ENCODE results near the gene KATNB1. TPM values are rescaled to one million over a fixed set of nuclear protein-coding genes. Genes with fewer than 3 reads are reported as not detected.

Gene KATNB1
- total RNA-seq, 6 experiments from 2014 or later, result 5.6 to 17.5 (median 8.5) TPM

- TF ChIP-seq POLR2A (IDR thresholded peaks at IDR 0.05), result no peak
- TF ChIP-seq CTCF (IDR thresholded peaks at IDR 0.05), result no peak
- DNase-seq, result peak in 1 of 3 donors; percentile 42
- no peak overlapping the region for H3K27ac ChIP-seq
Observed at GRCh38 chr16:57759131-57759530, 23.6 kb downstream of the KATNB1 start.

GRCh38 chr16:57759541-57760356, 24.2 kb downstream of the KATNB1 start:
- H3K4me3 ChIP-seq, result no peak overlapping the region
- peaks cover 2 to 34% (median 13%) of the 10 kb centered on the region in 4 donors for H3K36me3 ChIP-seq
- no peak overlapping the region for H3K27ac ChIP-seq
- no peaks in the 10 kb centered on the region for H3K27me3 ChIP-seq
- 81% methylated on average over 8 of the region's 21 CpGs for WGBS (ENCODE audit: insufficient coverage, low coverage, low lambda C conversion rate, missing lambda C conversion rate)
- ATAC-seq, result no peak
- no peaks in the 10 kb centered on the region for H3K9me3 ChIP-seq
- TF ChIP-seq CTCF (IDR thresholded peaks at IDR 0.05), result no peak
- no peak for TF ChIP-seq POLR2A (IDR thresholded peaks at IDR 0.05)
- intact Hi-C loops (cut with DNase I), result loop anchor here in 1 of 2 donors (10.0 kb wide), 1 partner anchor 255 kb away; no protein-coding TSS in a partner anchor
- DNase-seq, result no peak
- no peaks in the 10 kb centered on the region for H3K4me1 ChIP-seq

More at GRCh38 chr16:57759131-57759530, 23.6 kb downstream of the KATNB1 start:
- ATAC-seq, result no peak
- H3K36me3 ChIP-seq, result peaks cover 2 to 32% (median 13%) of the 10 kb centered on the region in 4 donors
- H3K4me1 ChIP-seq, result no peaks in the 10 kb centered on the region
- no peaks in the 10 kb centered on the region for H3K27me3 ChIP-seq
- WGBS (ENCODE audit: insufficient coverage, low coverage, low lambda C conversion rate, missing lambda C conversion rate), result no CpG with 5 or more reads among the region's 7 CpGs
- intact Hi-C loops (cut with DNase I), result no loop called here
- no peak overlapping the region for H3K4me3 ChIP-seq
- H3K9me3 ChIP-seq, result no peaks in the 10 kb centered on the region

- peaks cover 2 to 36% (median 16%) of the 10 kb centered on the region in 4 donors for H3K36me3 ChIP-seq
- no peak for TF ChIP-seq POLR2A (IDR thresholded peaks at IDR 0.05)
- TF ChIP-seq CTCF (IDR thresholded peaks at IDR 0.05), result no peak
- intact Hi-C loops (cut with DNase I), result loop anchor here in 1 of 2 donors (10.0 kb wide), 1 partner anchor 254 kb away; no protein-coding TSS in a partner anchor
- ATAC-seq (no peak), DNase-seq (no peak)
- no peak overlapping the region for H3K4me3 ChIP-seq
- no peak overlapping the region for H3K27ac ChIP-seq
- H3K9me3 ChIP-seq, result no peaks in the 10 kb centered on the region
- no peaks in the 10 kb centered on the region for H3K4me1 ChIP-seq
- H3K27me3 ChIP-seq, result no peaks in the 10 kb centered on the region
- WGBS (ENCODE audit: insufficient coverage, low coverage, low lambda C conversion rate, missing lambda C conversion rate), result 79% methylated on average over 7 of the region's 40 CpGs
Observed at GRCh38 chr16:57760357-57761160, 25.0 kb downstream of the KATNB1 start.

GRCh38 chr16:57761301-57761700, 25.7 kb downstream of the KATNB1 start:
- no peak for TF ChIP-seq POLR2A (IDR thresholded peaks at IDR 0.05)
- no peak for TF ChIP-seq CTCF (IDR thresholded peaks at IDR 0.05)
- DNase-seq (no peak), ATAC-seq (no peak)
- Histone ChIP-seq H3K27me3 (no peaks in the 10 kb centered on the region), H3K36me3 (peaks cover 2 to 40% (median 17%) of the 10 kb centered on the region in 4 donors), H3K4me3 (no peak overlapping the region), H3K9me3 (no peaks in the 10 kb centered on the region), H3K4me1 (no peaks in the 10 kb centered on the region), H3K27ac (no peak overlapping the region)
- WGBS (ENCODE audit: insufficient coverage, low coverage, low lambda C conversion rate, missing lambda C conversion rate), result 80% methylated on average over 1 of the region's 9 CpGs
- intact Hi-C loops (cut with DNase I), result loop anchor here in 1 of 2 donors (10.0 kb wide), 1 partner anchor 254 kb away; no protein-coding TSS in a partner anchor

Data from right lobe of liver (tissue), 6 donors.